Activated T-cell treated with anti-CD3 and anti-CD28 coated beads, Interleukin-2, amount 50 U/mL, for 4 hours (primary cell): Measurements from ENCODE around the gene BBS9. TPM values are rescaled to one million over a fixed set of nuclear protein-coding genes. Genes with fewer than 3 reads are reported as not detected.

ENCODE experiments used
- total RNA-seq, 3 donors: library from RNA; stranded (reverse); gene quantifications; one replicate each; pipeline ENCODE4 v1.2.1, GENCODE V29; 2021

The BBS9 gene
- total RNA-seq, 3 donors from 2014 or later = 4.1 to 5.0 (median 4.5) TPM

Other genes starting within 250 kb of the BBS9 start
- gene KBTBD2, start 237.8 kb upstream of the BBS9 start, total RNA-seq = 10 to 100 TPM; 16.4 to 18.9 (median 17.6) TPM
- gene FKBP9, start 172.1 kb upstream of the BBS9 start, total RNA-seq = under 1 TPM; 0.48 to 0.79 (median 0.58) TPM
- 10 to 100 TPM; 26.6 to 37.8 (median 35.9) TPM for gene NT5C3A, start 66.8 kb upstream of the BBS9 start, total RNA-seq
- gene RP9, start 20.2 kb upstream of the BBS9 start, total RNA-seq = 10 to 100 TPM; 29.3 to 30.9 (median 30.6) TPM